Neural progenitor cell (in vitro differentiated cells): ENCODE data around the gene LEKR1. TPM values are rescaled to one million over a fixed set of nuclear protein-coding genes. Genes with fewer than 3 reads are reported as not detected.
A peak's percentile ranks its signal among the peaks of the same experiment; 100 is the strongest.

ENCODE experiments used
- DNase-seq: peaks from one replicate; pipeline ENCODE4 v3.0.0-alpha.2; 2016; ENCODE audit warnings: low spot score
- H2AFZ ChIP-seq: fragments of 200-600 bp; sonication (generic); replicated peaks from 2 replicates; pipeline ENCODE4 v1.6.1; 2016; ENCODE audit warnings: antibody characterized with exemption
- H3F3A ChIP-seq: fragments of 200-600 bp; sonication (generic); 2 replicates; pipeline ENCODE4 v1.6.1; 2016; ENCODE audit warnings: antibody characterized with exemption, low read depth
- H3K27ac ChIP-seq: fragments of 200-600 bp; sonication (generic); 2 replicates; pipeline ENCODE4 v1.5.1; 2016; ENCODE audit warnings: mild to moderate bottlenecking
- H3K27me3 ChIP-seq: fragments of 200-600 bp; sonication (generic); 2 replicates; pipeline ENCODE4 v1.6.1; 2016; ENCODE audit warnings: mild to moderate bottlenecking, moderate library complexity
- H3K36me3 ChIP-seq: fragments of 200-600 bp; sonication (generic); 2 replicates; pipeline ENCODE4 v1.5.1; 2016
- H3K4me1 ChIP-seq: fragments of 200-600 bp; sonication (generic); 2 replicates; pipeline ENCODE4 v1.6.1; 2016; ENCODE audit warnings: mixed run types
- H3K4me2 ChIP-seq: fragments of 200-600 bp; sonication (generic); 2 replicates; pipeline ENCODE4 v1.6.1; 2016
- H3K4me3 ChIP-seq: fragments of 200-600 bp; sonication (generic); 2 replicates; pipeline ENCODE4 v1.5.1; 2016
- H3K79me2 ChIP-seq: fragments of 200-600 bp; sonication (generic); 2 replicates; pipeline ENCODE4 v1.6.1; 2016; ENCODE audit warnings: low read depth
- H3K9ac ChIP-seq: fragments of 200-600 bp; sonication (generic); 2 replicates; pipeline ENCODE4 v1.6.1; 2016
- H3K9me3 ChIP-seq: fragments of 200-600 bp; sonication (generic); 2 replicates; pipeline ENCODE4 v1.5.1; 2016; ENCODE audit warnings: low read depth
- H4K20me1 ChIP-seq: fragments of 200-600 bp; sonication (generic); 2 replicates; pipeline ENCODE4 v1.6.1; 2016; ENCODE audit warnings: low read depth
- H3K27ac Mint-ChIP-seq: 3 replicates; pipeline ENCODE4 v1.8.0; 2021; ENCODE audit warnings: mixed read lengths
- H3K27me3 Mint-ChIP-seq: 2 replicates; pipeline ENCODE4 v1.8.0; 2022; ENCODE audit warnings: low read depth, mild to moderate bottlenecking, inconsistent platforms, moderate library complexity, mixed read lengths; ENCODE audit not compliant: insufficient read depth
- H3K36me3 Mint-ChIP-seq: 3 replicates; pipeline ENCODE4 v1.8.0; 2021; ENCODE audit warnings: mixed read lengths
- H3K4me1 Mint-ChIP-seq: 3 replicates; pipeline ENCODE4 v1.8.0; 2021; ENCODE audit warnings: mixed read lengths
- H3K4me3 Mint-ChIP-seq: 3 replicates; pipeline ENCODE4 v1.8.0; 2021; ENCODE audit warnings: mild to moderate bottlenecking, moderate library complexity, mixed read lengths
- H3K9me3 Mint-ChIP-seq: 3 replicates; pipeline ENCODE4 v1.8.0; 2020; ENCODE audit warnings: mixed read lengths
- EZH2 ChIP-seq: fragments of 200-600 bp; sonication (generic); IDR thresholded peaks from 2 replicates; pipeline ENCODE4 v1.6.1; 2017; ENCODE audit warnings: antibody characterized with exemption, mild to moderate bottlenecking, moderate library complexity
- EZH2phosphoT487 ChIP-seq: fragments of 200-600 bp; sonication (generic); IDR thresholded peaks from 2 replicates; pipeline ENCODE4 v1.6.1; 2017; ENCODE audit warnings: antibody characterized with exemption
- total RNA-seq: library from RNA; depleted of rRNA; stranded (reverse); fragments of >200 nt; gene quantifications from 2 replicates; pipeline ENCODE4 v1.2.3, GENCODE V29; 2015; ENCODE audit warnings: low replicate concordance
- TF ChIP-seq, protein P1 (sequence below): fragments of 200-600 bp; sonication (generic); IDR thresholded peaks from 2 replicates; pipeline ENCODE4 v1.5.1; 2017; ENCODE audit warnings: antibody characterized with exemption, mild to moderate bottlenecking

The LEKR1 gene
- total RNA-seq, 1 donor from 2014 or later, result 1.9 TPM

- no peak overlapping the region for H3K4me2 ChIP-seq
- no peak overlapping the region for H3K4me3 ChIP-seq
- TF ChIP-seq EZH2phosphoT487 (no peak), EZH2 (no peak)
- TF ChIP-seq, protein P1, sequence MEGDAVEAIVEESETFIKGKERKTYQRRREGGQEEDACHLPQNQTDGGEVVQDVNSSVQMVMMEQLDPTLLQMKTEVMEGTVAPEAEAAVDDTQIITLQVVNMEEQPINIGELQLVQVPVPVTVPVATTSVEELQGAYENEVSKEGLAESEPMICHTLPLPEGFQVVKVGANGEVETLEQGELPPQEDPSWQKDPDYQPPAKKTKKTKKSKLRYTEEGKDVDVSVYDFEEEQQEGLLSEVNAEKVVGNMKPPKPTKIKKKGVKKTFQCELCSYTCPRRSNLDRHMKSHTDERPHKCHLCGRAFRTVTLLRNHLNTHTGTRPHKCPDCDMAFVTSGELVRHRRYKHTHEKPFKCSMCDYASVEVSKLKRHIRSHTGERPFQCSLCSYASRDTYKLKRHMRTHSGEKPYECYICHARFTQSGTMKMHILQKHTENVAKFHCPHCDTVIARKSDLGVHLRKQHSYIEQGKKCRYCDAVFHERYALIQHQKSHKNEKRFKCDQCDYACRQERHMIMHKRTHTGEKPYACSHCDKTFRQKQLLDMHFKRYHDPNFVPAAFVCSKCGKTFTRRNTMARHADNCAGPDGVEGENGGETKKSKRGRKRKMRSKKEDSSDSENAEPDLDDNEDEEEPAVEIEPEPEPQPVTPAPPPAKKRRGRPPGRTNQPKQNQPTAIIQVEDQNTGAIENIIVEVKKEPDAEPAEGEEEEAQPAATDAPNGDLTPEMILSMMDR, result no peak
- H3K27ac ChIP-seq, result no peak overlapping the region
- H3F3A ChIP-seq, result no peaks in the 10 kb centered on the region
- no peaks in the 10 kb centered on the region for H3K27me3 ChIP-seq
- Mint-ChIP-seq H3K27me3 (peaks cover 2% of the 10 kb centered on the region), H3K4me1 (peaks cover 30% of the 10 kb centered on the region), H3K27ac (no peak overlapping the region), H3K9me3 (no peaks in the 10 kb centered on the region), H3K4me3 (no peak overlapping the region), H3K36me3 (no peaks in the 10 kb centered on the region)
- H4K20me1 ChIP-seq, result no peaks in the 10 kb centered on the region
- H3K9me3 ChIP-seq, result no peaks in the 10 kb centered on the region
- no peak overlapping the region for H3K9ac ChIP-seq
- H3K36me3 ChIP-seq, result no peaks in the 10 kb centered on the region
- no peaks in the 10 kb centered on the region for H3K4me1 ChIP-seq
- H2AFZ ChIP-seq, result peak overlapping the region; percentile 19
- no peaks in the 10 kb centered on the region for H3K79me2 ChIP-seq
- DNase-seq, result no peak
These were observed 33.6 kb upstream of the LEKR1 start for GRCh38 chr3:156792536-156792935.

DNA sequence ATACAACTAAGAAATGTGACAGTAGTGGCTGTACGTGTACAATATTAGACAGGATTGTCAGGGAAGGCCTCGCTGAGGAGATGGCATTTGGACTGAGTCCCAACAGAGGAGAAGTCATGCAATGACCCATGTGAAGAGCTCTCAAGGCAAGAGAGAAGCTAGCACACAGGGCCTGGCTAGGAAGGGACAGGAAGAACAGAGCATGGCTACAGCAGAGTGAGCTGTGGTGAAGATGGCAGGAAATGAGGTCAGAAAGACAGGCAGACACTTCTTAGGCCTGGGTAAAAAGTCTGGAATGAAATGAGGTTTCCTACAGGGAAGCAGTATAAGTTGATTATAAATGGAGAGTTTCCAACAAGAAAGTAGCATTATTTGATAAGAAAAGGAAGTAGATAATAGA is 33.2 kb upstream of the LEKR1 start:
- peaks cover 26% of the 10 kb centered on the region for H3K4me1 Mint-ChIP-seq
- H3K27ac ChIP-seq, result no peak overlapping the region
- H3F3A ChIP-seq, result no peaks in the 10 kb centered on the region
- no peak overlapping the region for H3K27ac Mint-ChIP-seq
- H3K36me3 ChIP-seq, result no peaks in the 10 kb centered on the region
- H3K9me3 ChIP-seq, result no peaks in the 10 kb centered on the region
- no peak overlapping the region for H3K4me2 ChIP-seq
- peaks cover 2% of the 10 kb centered on the region for H3K27me3 Mint-ChIP-seq
- no peaks in the 10 kb centered on the region for H3K27me3 ChIP-seq
- H3K4me3 ChIP-seq, result no peak overlapping the region
- H3K4me3 Mint-ChIP-seq, result no peak overlapping the region
- no peak for DNase-seq
- H3K9me3 Mint-ChIP-seq, result no peaks in the 10 kb centered on the region
- H3K36me3 Mint-ChIP-seq, result no peaks in the 10 kb centered on the region
- no peaks in the 10 kb centered on the region for H3K79me2 ChIP-seq
- H3K9ac ChIP-seq, result no peak overlapping the region
- H4K20me1 ChIP-seq, result no peaks in the 10 kb centered on the region
- TF ChIP-seq EZH2phosphoT487 (no peak), EZH2 (no peak)
- TF ChIP-seq, protein P1, result no peak
- H2AFZ ChIP-seq, result peak overlapping the region; percentile 19
- no peaks in the 10 kb centered on the region for H3K4me1 ChIP-seq

GRCh38 chr3:156793400-156793799 is 32.8 kb upstream of the LEKR1 start:
- H3K36me3 Mint-ChIP-seq, result no peaks in the 10 kb centered on the region
- DNase-seq, result no peak
- Histone ChIP-seq H3F3A (no peaks in the 10 kb centered on the region), H3K36me3 (no peaks in the 10 kb centered on the region), H3K4me3 (no peak overlapping the region), H3K9me3 (no peaks in the 10 kb centered on the region), H2AFZ (peak overlapping the region; percentile 19), H3K27me3 (no peaks in the 10 kb centered on the region), H3K79me2 (no peaks in the 10 kb centered on the region), H3K27ac (no peak overlapping the region), H4K20me1 (no peaks in the 10 kb centered on the region), H3K9ac (no peak overlapping the region), H3K4me1 (no peaks in the 10 kb centered on the region), H3K4me2 (no peak overlapping the region)
- no peak overlapping the region for H3K4me3 Mint-ChIP-seq
- peaks cover 2% of the 10 kb centered on the region for H3K27me3 Mint-ChIP-seq
- no peaks in the 10 kb centered on the region for H3K9me3 Mint-ChIP-seq
- H3K27ac Mint-ChIP-seq, result no peak overlapping the region
- H3K4me1 Mint-ChIP-seq, result peaks cover 21% of the 10 kb centered on the region
- TF ChIP-seq, protein P1, result no peak
- TF ChIP-seq EZH2 (no peak), EZH2phosphoT487 (no peak)
